Vagina (tissue), 2 donors: ENCODE measurements around the gene TAGLN2.

Experiments used
- POLR2A ChIP-seq, 2 donors: fragments of 450-650 bp; IDR thresholded peaks; one replicate each; pipeline ENCODE4 v1.6.1; 2017; ENCODE audit warnings: antibody characterized with exemption in 2 of 2, mild to moderate bottlenecking in 2 of 2, moderate library complexity in 2 of 2
- POLR2AphosphoS5 ChIP-seq, 2 donors: sonication (generic); formaldehyde crosslinking; IDR thresholded peaks; one replicate each; pipeline ENCODE4 v1.9.0; 2017; ENCODE audit warnings: antibody characterized with exemption in 2 of 2, mild to moderate bottlenecking in 2 of 2, low read depth in 1 of 2; ENCODE audit not compliant: insufficient read depth in 1 of 2
- TF ChIP-seq, protein P1 (sequence below), 3 experiments: fragments of 450-650 bp in 2 of 3; fragments of 200-600 bp in 1 of 3; sonication (generic) in 1 of 3; IDR thresholded peaks; one replicate each; pipeline ENCODE4 v1.5.1; 2017 to 2019; ENCODE audit warnings: antibody characterized with exemption in 3 of 3, mild to moderate bottlenecking in 2 of 3, moderate library complexity in 2 of 3

DNA sequence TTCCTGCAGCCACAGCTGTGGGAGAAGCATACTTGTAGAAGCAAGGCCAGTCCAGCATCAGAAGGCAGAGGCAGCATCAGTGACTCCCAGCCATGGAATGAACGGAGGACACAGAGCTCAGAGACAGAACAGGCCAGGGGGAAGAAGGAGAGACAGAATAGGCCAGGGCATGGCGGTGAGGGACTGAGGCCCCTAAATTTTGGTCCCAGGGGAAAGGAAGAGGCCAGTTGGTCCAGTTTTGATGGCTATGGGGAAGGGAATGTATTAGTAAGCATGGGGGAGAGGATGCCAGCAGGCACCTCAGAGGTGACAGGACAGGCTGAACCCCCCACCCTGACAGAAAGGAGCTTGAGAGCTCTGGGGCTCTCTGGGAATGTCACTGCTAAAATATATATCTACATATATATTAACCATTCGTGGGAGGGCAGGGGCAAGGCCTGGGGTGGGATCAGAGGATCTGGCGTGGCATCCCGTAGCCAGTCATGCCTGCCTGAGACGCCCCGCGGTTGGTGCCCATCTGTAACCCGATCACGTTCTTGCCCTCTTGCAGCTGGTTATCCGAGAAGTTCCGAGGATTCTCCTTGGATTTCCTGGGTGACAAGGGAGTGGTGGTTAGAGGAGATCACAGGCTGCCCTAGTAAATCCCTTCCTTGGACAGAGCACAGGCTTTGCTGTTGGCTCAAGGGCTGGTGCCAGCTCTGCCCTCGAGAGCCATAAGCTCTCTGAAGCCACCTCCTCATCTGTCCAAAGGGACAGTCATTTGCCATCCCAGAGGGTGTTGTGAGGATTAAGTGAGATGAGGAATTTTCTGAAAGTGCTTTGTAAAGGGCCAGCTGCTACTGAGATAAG is 6.7 kb downstream of the TAGLN2 start:
- TF ChIP-seq POLR2AphosphoS5 (IDR thresholded peaks at IDR 0.05; ENCODE audit: insufficient read depth in 1 of 2, low read depth in 1 of 2) (no peak), POLR2A (IDR thresholded peaks at IDR 0.05) (no peak)
- TF ChIP-seq, protein P1, sequence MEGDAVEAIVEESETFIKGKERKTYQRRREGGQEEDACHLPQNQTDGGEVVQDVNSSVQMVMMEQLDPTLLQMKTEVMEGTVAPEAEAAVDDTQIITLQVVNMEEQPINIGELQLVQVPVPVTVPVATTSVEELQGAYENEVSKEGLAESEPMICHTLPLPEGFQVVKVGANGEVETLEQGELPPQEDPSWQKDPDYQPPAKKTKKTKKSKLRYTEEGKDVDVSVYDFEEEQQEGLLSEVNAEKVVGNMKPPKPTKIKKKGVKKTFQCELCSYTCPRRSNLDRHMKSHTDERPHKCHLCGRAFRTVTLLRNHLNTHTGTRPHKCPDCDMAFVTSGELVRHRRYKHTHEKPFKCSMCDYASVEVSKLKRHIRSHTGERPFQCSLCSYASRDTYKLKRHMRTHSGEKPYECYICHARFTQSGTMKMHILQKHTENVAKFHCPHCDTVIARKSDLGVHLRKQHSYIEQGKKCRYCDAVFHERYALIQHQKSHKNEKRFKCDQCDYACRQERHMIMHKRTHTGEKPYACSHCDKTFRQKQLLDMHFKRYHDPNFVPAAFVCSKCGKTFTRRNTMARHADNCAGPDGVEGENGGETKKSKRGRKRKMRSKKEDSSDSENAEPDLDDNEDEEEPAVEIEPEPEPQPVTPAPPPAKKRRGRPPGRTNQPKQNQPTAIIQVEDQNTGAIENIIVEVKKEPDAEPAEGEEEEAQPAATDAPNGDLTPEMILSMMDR (IDR thresholded peaks at IDR 0.05) = no peak
